K562 (cell line): Measurements from ENCODE around the gene ODC1. TPM values are rescaled to one million over a fixed set of nuclear protein-coding genes. Genes with fewer than 3 reads are reported as not detected.

ENCODE experiments used
- ATAC-seq: fragments of 200-7000 bp; cut with Tn5 transposase; 3 replicates; pipeline ENCODE4 v1.9.1; 2020; ENCODE audit warnings: moderate library complexity
- BruUV-seq: library from RNA; stranded (reverse); fragments of 400-500 nt; replicated peaks from 2 replicates; lab custom pipeline; 2021; lab: Mats Ljungman, UMichigan
- CTCF ChIA-PET: fragments of 300-600 bp; formaldehyde crosslinking; extraction: SDS; loops from one replicate; lab custom pipeline; 2021; ENCODE audit warnings: low intra/inter-chr PET ratio; lab: Yijun Ruan, JAX
- POLR2A ChIA-PET: fragments of 300-600, 350-650 bp; sonication (Branson Sonifier 250); formaldehyde crosslinking; extraction: SDS; loops from one replicate; lab custom pipeline; 2021; ENCODE audit warnings: antibody characterized with exemption, inconsistent platforms; lab: Yijun Ruan, JAX
- DNase-seq, 4 experiments: peaks; one replicate each; pipeline versions ENCODE4 v3.0.0 to v3.0.0-alpha.2; 2011 to 2018; ENCODE audit warnings: low spot score in 3 of 4, mixed read lengths in 3 of 4; ENCODE audit errors: extremely low read depth in 1 of 4
- FAIRE-seq: peaks from 2 replicates; lab custom pipeline; 2011; peaks lifted over from hg19 to GRCh38; lab: Jason Lieb, UNC
- H2AFZ ChIP-seq: 2 replicates; pipeline ENCODE4 v1.6.0; 2011; ENCODE audit warnings: low read depth, low read length, control low read depth, inconsistent platforms
- H3K27ac ChIP-seq: fragments of 200-600 bp; 3 replicates; pipeline ENCODE4 v1.8.0; 2011; ENCODE audit warnings: low read depth, mild to moderate bottlenecking, control low read depth, inconsistent platforms, low read length, moderate library complexity, mixed read lengths; ENCODE audit errors: extremely low read depth
- H3K27me3 ChIP-seq, 2 experiments: fragments of 300-600 bp in 1 of 2; 2 replicates in 1 of 2; 3 replicates in 1 of 2; pipeline versions ENCODE4 v1.6.0 to v1.8.0; 2011; ENCODE audit warnings: inconsistent platforms in 2 of 2, low read length in 2 of 2, mild to moderate bottlenecking in 1 of 2, mixed read lengths in 1 of 2, moderate library complexity in 1 of 2; ENCODE audit not compliant: control insufficient read depth in 2 of 2, insufficient read depth in 2 of 2
- H3K36me3 ChIP-seq: fragments of 300-600 bp; 3 replicates; pipeline ENCODE4 v1.8.0; 2011; ENCODE audit warnings: mild to moderate bottlenecking, low read length, inconsistent platforms; ENCODE audit not compliant: control insufficient read depth, insufficient read depth
- H3K4me1 ChIP-seq, 2 experiments: fragments of 200-600 bp in 1 of 2; replicated peaks in 1 of 2; 2 replicates in 1 of 2; 3 replicates in 1 of 2; pipeline versions ENCODE4 v1.5.1 to v1.8.0; 2011; ENCODE audit warnings: inconsistent platforms in 2 of 2, low read length in 2 of 2, mild to moderate bottlenecking in 1 of 2, mixed read lengths in 1 of 2, moderate library complexity in 1 of 2; ENCODE audit not compliant: control insufficient read depth in 2 of 2, insufficient read depth in 2 of 2
- H3K4me2 ChIP-seq: 2 replicates; pipeline ENCODE4 v1.6.1; 2011; ENCODE audit warnings: low read length, control low read depth, inconsistent platforms, mixed read lengths; ENCODE audit not compliant: insufficient read depth
- H3K4me3 ChIP-seq: fragments of 200-600 bp; sonication (generic), shearing (Covaris generic); 2 replicates; pipeline ENCODE4 v1.5.1; 2016; ENCODE audit warnings: control low read depth, inconsistent platforms
- H3K79me2 ChIP-seq: fragments of 200-600 bp; 3 replicates; pipeline ENCODE4 v1.8.0; 2011; ENCODE audit warnings: low read length, inconsistent platforms; ENCODE audit not compliant: control insufficient read depth, insufficient read depth
- H3K9ac ChIP-seq, 2 experiments: 2 replicates each; pipeline versions ENCODE4 v1.6.0 to v1.6.1; 2011; ENCODE audit warnings: low read depth in 2 of 2, low read length in 2 of 2, control low read depth in 1 of 2, inconsistent platforms in 1 of 2, mild to moderate bottlenecking in 1 of 2, mixed read lengths in 1 of 2; ENCODE audit not compliant: insufficient read depth in 1 of 2
- H3K9me1 ChIP-seq: one replicate; pipeline ENCODE4 v1.6.0; 2011; ENCODE audit warnings: inconsistent platforms, mild to moderate bottlenecking, low read length, moderate library complexity; ENCODE audit not compliant: control insufficient read depth, insufficient read depth
- H3K9me3 ChIP-seq: replicated peaks from 2 replicates; pipeline ENCODE4 v1.5.1; 2011; ENCODE audit warnings: low read depth, low read length, inconsistent platforms; ENCODE audit not compliant: control insufficient read depth, insufficient read depth
- H4K20me1 ChIP-seq: replicated peaks from 2 replicates; pipeline ENCODE4 v1.6.1; 2011; ENCODE audit warnings: low read length, inconsistent platforms, mixed read lengths; ENCODE audit not compliant: control insufficient read depth, insufficient read depth
- HMG20A ChIP-seq: fragments of 450-650 bp; formaldehyde crosslinking; conservative IDR thresholded peaks from 2 replicates; pipeline ENCODE4 v1.4.0; 2020; ENCODE audit warnings: mild to moderate bottlenecking, mixed read lengths
- MCM5 ChIP-seq: fragments of 450-650 bp; IDR thresholded peaks from 2 replicates; pipeline ENCODE4 v1.6.1; 2016; ENCODE audit warnings: low read depth
- NFIX ChIP-seq: fragments of 250-450 bp; sonication (Bioruptor Pico); IDR thresholded peaks from 2 replicates; pipeline ENCODE4 v1.4.0; 2020; ENCODE audit warnings: low read depth, mild to moderate bottlenecking, moderate library complexity
- POLR2B ChIP-seq: fragments of 450-650 bp; IDR thresholded peaks from 2 replicates; pipeline ENCODE4 v1.6.1; 2018; ENCODE audit warnings: low read depth; ENCODE audit not compliant: partially characterized antibody
- POLR2G ChIP-seq: fragments of 200-400 bp; formaldehyde crosslinking; IDR thresholded peaks from 2 replicates; pipeline ENCODE4 v1.6.1; 2017; ENCODE audit warnings: low read depth, mild to moderate bottlenecking, antibody characterized with exemption, low read length, moderate library complexity
- SUPT5H ChIP-seq: fragments of 450-650 bp; IDR thresholded peaks from 2 replicates; pipeline ENCODE4 v1.6.1; 2016
- TCF7 ChIP-seq: sonication (generic); IDR thresholded peaks from 2 replicates; pipeline ENCODE4 v1.6.1; 2016; ENCODE audit warnings: antibody characterized with exemption, borderline replicate concordance
- ZNF384 ChIP-seq: IDR thresholded peaks from 2 replicates; pipeline ENCODE4 v1.6.1; 2012; ENCODE audit warnings: low read depth, low read length, improper control_type of control experiment
- ZNF79 ChIP-seq: fragments of 250-450 bp; sonication (Bioruptor Pico); IDR thresholded peaks from 2 replicates; pipeline ENCODE4 v1.4.0; 2020; ENCODE audit warnings: low read depth, mild to moderate bottlenecking, moderate library complexity
- WGBS: fragments of 100-300 bp; shearing (Covaris generic); methylation state at CpG from one replicate; pipeline ENCODE4 v1.1.6; 2016; ENCODE audit warnings: low coverage, mixed read lengths; ENCODE audit not compliant: insufficient coverage; ENCODE audit errors: missing lambda C conversion rate; 5-methylcytosine and 5-hydroxymethylcytosine counted together
- in situ Hi-C: fragments of 300-500 bp; cut with MboI; formaldehyde crosslinking; loops from 4 replicates; pipeline ENCODE4 v1.15.0; 2018; ENCODE audit warnings: inconsistent platforms, mixed read lengths
- intact Hi-C: fragments of 100-400 bp; cut with micrococcal nuclease; formaldehyde crosslinking; loops from 2 replicates; pipeline ENCODE4 v1.14.2; 2022
- polyA plus RNA-seq, 8 experiments: library from polyadenylated mRNA; depleted of rRNA in 4 of 8; stranded (reverse) in 5 of 8; unstranded in 3 of 8; fragments of >200 nt; fragmentation: Nextera tagmentation in 2 of 8; fragmentation: Illumina TruSeq in 1 of 8; extraction: Ambion mirVana in 2 of 8; extraction: Trizol in 1 of 8; gene quantifications; 2 replicates each; pipeline versions ENCODE4 v1.2.1 to v1.2.3, GENCODE V29; 2011 to 2014; ENCODE audit warnings: inconsistent platforms in 1 of 8, missing spikeins in 1 of 8
- total RNA-seq, 7 experiments: library from RNA; depleted of rRNA in 6 of 7; stranded (reverse); fragments of >200 nt in 6 of 7; fragmentation: Illumina TruSeq in 2 of 7; extraction: Trizol in 2 of 7; gene quantifications; 2 replicates each; pipeline versions ENCODE4 v1.2.1 to v1.2.3, GENCODE V29; 2011 to 2021; ENCODE audit warnings: low replicate concordance in 1 of 7
- TF ChIP-seq, protein P1 (sequence below): fragments of 450-650 bp; IDR thresholded peaks from 2 replicates; pipeline ENCODE4 v1.6.1; 2016; ENCODE audit warnings: low read depth, mild to moderate bottlenecking, moderate library complexity

Gene ODC1
- total and polyA plus RNA-seq, 9 of the 15 experiments (the other 6 are each of a cell fraction or from before 2014, with no cell fraction given) = 142 to 563 (median 457) TPM

DNA sequence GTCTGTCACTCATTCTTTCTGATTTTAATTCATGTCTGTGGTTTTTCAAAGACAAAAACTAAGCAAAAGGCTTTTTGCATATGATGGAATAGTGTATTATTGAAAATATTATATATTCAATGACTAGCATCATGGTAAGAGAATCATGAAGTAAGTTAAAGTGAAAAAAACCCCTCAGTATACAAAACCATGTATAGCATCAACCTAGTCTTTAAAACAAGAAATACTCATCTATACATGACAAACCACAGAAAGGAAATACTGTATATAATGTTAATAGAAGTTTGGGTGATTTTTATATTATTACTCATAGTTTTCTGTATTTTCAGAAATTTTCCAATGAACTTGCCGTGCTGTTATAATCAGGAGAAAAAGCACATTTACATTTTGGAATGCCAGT is 38.0 kb upstream of the ODC1 start:
- no peak for FAIRE-seq
- WGBS = 0% methylated on average over 1 of the region's 1 CpG
- H3K9ac ChIP-seq = no peak overlapping the region
- TF ChIP-seq POLR2B (no peak), ZNF384 (no peak), NFIX (CRISPR knock-in tag) (no peak), SUPT5H (no peak), HMG20A (no peak), POLR2G (no peak), ZNF79 (CRISPR knock-in tag) (no peak), MCM5 (no peak), TCF7 (no peak)
- TF ChIP-seq, protein P1, sequence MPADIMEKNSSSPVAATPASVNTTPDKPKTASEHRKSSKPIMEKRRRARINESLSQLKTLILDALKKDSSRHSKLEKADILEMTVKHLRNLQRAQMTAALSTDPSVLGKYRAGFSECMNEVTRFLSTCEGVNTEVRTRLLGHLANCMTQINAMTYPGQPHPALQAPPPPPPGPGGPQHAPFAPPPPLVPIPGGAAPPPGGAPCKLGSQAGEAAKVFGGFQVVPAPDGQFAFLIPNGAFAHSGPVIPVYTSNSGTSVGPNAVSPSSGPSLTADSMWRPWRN = no peak
- no peaks in the 10 kb centered on the region for H3K79me2 ChIP-seq
- ChIA-PET POLR2A (no interaction called here), CTCF (no interaction called here)
- in situ Hi-C loops (no loop called here), intact Hi-C loops (no loop called here)
- H3K36me3 ChIP-seq = no peaks in the 10 kb centered on the region
- H3K4me2 ChIP-seq = no peak overlapping the region
- no peaks in the 10 kb centered on the region for H3K9me1 ChIP-seq
- peaks cover 33 to 44% of the 10 kb centered on the region in 2 experiments for H3K27me3 ChIP-seq
- peaks cover 4 to 5% of the 10 kb centered on the region in 2 experiments; a peak in 4 of 5 replicates for H3K4me1 ChIP-seq
- no peak overlapping the region for H3K4me3 ChIP-seq
- ATAC-seq = no peak
- DNase-seq = no peak
- no peaks in the 10 kb centered on the region for H3K9me3 ChIP-seq
- H3K27ac ChIP-seq = no peak overlapping the region
- H2AFZ ChIP-seq = no peak overlapping the region
- H4K20me1 ChIP-seq = 0 out of 2 replicates have a peak, but pooled peaks cover 8% of the 10 kb centered on the region
- no TSS peak for BruUV-seq
